Karpas-422 (cell line): Measurements from ENCODE around the gene UBASH3B. TPM values are rescaled to one million over a fixed set of nuclear protein-coding genes. Genes with fewer than 3 reads are reported as not detected.
A peak's percentile ranks its signal among the peaks of the same experiment; 100 is the strongest.

ENCODE experiments used
- DNase-seq: peaks from one replicate; pipeline ENCODE4 v3.0.0-alpha.2; 2015
- H2AFZ ChIP-seq: fragments of 200-600 bp; sonication (generic); 2 replicates; pipeline ENCODE4 v1.6.1; 2014; ENCODE audit warnings: antibody characterized with exemption, low read length, mixed read lengths
- H3K27ac ChIP-seq: fragments of 200-600 bp; sonication (generic); 2 replicates; pipeline ENCODE4 v1.5.1; 2014; ENCODE audit warnings: mild to moderate bottlenecking, low read length, moderate library complexity
- H3K27me3 ChIP-seq: fragments of 200-600 bp; sonication (generic); 2 replicates; pipeline ENCODE4 v1.6.1; 2014; ENCODE audit warnings: low read length, mixed read lengths
- H3K36me3 ChIP-seq: fragments of 200-600 bp; sonication (generic); 2 replicates; pipeline ENCODE4 v1.6.1; 2014; ENCODE audit warnings: low read length, mixed read lengths; ENCODE audit not compliant: insufficient read depth
- H3K4me1 ChIP-seq: fragments of 200-600 bp; sonication (generic); 2 replicates; pipeline ENCODE4 v1.6.1; 2014; ENCODE audit warnings: mild to moderate bottlenecking, low read length, mixed read lengths
- H3K4me2 ChIP-seq: fragments of 200-600 bp; sonication (generic); 2 replicates; pipeline ENCODE4 v1.6.1; 2014; ENCODE audit warnings: low read length, low read depth, mild to moderate bottlenecking; ENCODE audit not compliant: poor library complexity, severe bottlenecking
- H3K4me3 ChIP-seq: fragments of 200-600 bp; sonication (generic); 2 replicates; pipeline ENCODE4 v1.5.1; 2014; ENCODE audit warnings: mild to moderate bottlenecking, antibody characterized with exemption, low read length, mixed read lengths
- H3K79me2 ChIP-seq: fragments of 200-600 bp; sonication (generic); 2 replicates; pipeline ENCODE4 v1.6.1; 2014; ENCODE audit warnings: mild to moderate bottlenecking, low read length, mixed read lengths
- H3K9ac ChIP-seq: fragments of 200-600 bp; sonication (generic); 2 replicates; pipeline ENCODE4 v1.6.0; 2014; ENCODE audit warnings: low read length
- H3K9me2 ChIP-seq: fragments of 200-600 bp; sonication (generic), shearing (Covaris generic); replicated peaks from 2 replicates; pipeline ENCODE4 v1.6.0; 2014; ENCODE audit warnings: mild to moderate bottlenecking, low read length, moderate library complexity; ENCODE audit not compliant: insufficient read depth
- H3K9me3 ChIP-seq: fragments of 300-700, 200-600 bp; sonication (generic); 2 replicates; pipeline ENCODE4 v1.6.1; 2014; ENCODE audit warnings: low read length, mixed read lengths
- H4K20me1 ChIP-seq: fragments of 200-600 bp; sonication (generic); 2 replicates; pipeline ENCODE4 v1.6.1; 2014; ENCODE audit warnings: mild to moderate bottlenecking, antibody characterized with exemption, low read length, low read depth; ENCODE audit not compliant: insufficient read depth
- total RNA-seq: library from RNA; depleted of rRNA; stranded (reverse); fragments of >200 nt; shearing (Covaris generic); gene quantifications from 2 replicates; pipeline ENCODE4 v1.2.3, GENCODE V29; 2014; ENCODE audit warnings: low replicate concordance

UBASH3B gene
- total RNA-seq, 1 experiment from 2014 or later, result 9.0 TPM

GRCh38 chr11:122747351-122747781 is 91.8 kb downstream of the UBASH3B start:
- Histone ChIP-seq H3K9me3 (no peaks in the 10 kb centered on the region), H3K4me1 (peaks cover 63% of the 10 kb centered on the region), H2AFZ (no peak overlapping the region), H3K27me3 (no peaks in the 10 kb centered on the region), H3K27ac (no peak overlapping the region), H4K20me1 (no peaks in the 10 kb centered on the region), H3K9me2 (no peaks in the 10 kb centered on the region), H3K9ac (no peak overlapping the region), H3K79me2 (no peaks in the 10 kb centered on the region), H3K36me3 (no peaks in the 10 kb centered on the region), H3K4me3 (no peak overlapping the region), H3K4me2 (no peak overlapping the region)
- DNase-seq, result no peak

DNA sequence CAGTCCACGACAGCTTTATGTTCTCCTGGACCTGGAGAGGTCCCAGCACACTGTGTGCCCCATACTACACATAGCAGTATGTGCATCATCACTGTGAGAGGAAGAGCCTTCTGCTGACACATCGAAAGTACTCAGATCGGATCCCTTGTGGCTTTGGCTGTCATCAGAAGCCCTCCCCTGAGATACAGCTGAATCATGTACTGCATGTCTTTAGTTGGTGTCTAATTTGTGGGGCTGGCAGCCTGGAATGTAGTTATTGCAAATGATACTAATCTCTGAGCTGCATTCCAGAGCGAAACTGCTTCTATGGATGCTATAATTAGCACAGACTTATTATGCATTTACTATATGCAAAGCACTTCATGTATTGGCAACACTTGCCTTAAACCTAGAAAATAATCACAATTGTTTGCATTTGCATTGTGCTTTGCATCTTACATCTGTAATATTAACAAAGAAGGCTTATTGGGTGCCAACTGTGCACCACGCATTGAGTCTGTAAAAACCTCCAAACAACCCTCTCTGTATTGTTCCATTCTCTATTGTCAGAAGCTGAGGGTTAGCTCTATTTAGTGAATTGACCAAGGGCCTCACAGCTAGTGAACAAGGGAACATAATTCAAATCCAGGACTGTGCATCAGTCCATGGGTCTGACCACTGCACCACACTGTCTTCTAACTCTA is 93.6 kb downstream of the UBASH3B start:
- H3K4me1 ChIP-seq, result peaks cover 62% of the 10 kb centered on the region
- no peak overlapping the region for H2AFZ ChIP-seq
- no peak overlapping the region for H3K9ac ChIP-seq
- no peak overlapping the region for H3K27ac ChIP-seq
- H3K27me3 ChIP-seq, result no peaks in the 10 kb centered on the region
- H3K79me2 ChIP-seq, result no peaks in the 10 kb centered on the region
- H4K20me1 ChIP-seq, result no peaks in the 10 kb centered on the region
- H3K36me3 ChIP-seq, result no peaks in the 10 kb centered on the region
- H3K4me2 ChIP-seq, result peak overlapping the region; percentile 62
- no peaks in the 10 kb centered on the region for H3K9me2 ChIP-seq
- no peaks in the 10 kb centered on the region for H3K9me3 ChIP-seq
- no peak overlapping the region for H3K4me3 ChIP-seq
- peak; percentile 83 for DNase-seq

GRCh38 chr11:122750049-122750448 is 94.5 kb downstream of the UBASH3B start:
- no peak overlapping the region for H2AFZ ChIP-seq
- H3K27me3 ChIP-seq, result no peaks in the 10 kb centered on the region
- no peak overlapping the region for H3K27ac ChIP-seq
- no peak for DNase-seq
- H3K9ac ChIP-seq, result 0 out of 2 replicates have a peak overlapping the region, but pooled peaks have one; percentile 3
- H3K9me3 ChIP-seq, result no peaks in the 10 kb centered on the region
- H3K79me2 ChIP-seq, result no peaks in the 10 kb centered on the region
- peaks cover 66% of the 10 kb centered on the region for H3K4me1 ChIP-seq
- no peak overlapping the region for H3K4me3 ChIP-seq
- no peaks in the 10 kb centered on the region for H3K36me3 ChIP-seq
- H4K20me1 ChIP-seq, result no peaks in the 10 kb centered on the region
- H3K9me2 ChIP-seq, result no peaks in the 10 kb centered on the region
- H3K4me2 ChIP-seq, result peak overlapping the region; percentile 10

- no peaks in the 10 kb centered on the region for H3K9me2 ChIP-seq
- no peak overlapping the region for H3K27ac ChIP-seq
- H3K9ac ChIP-seq, result no peak overlapping the region
- H3K9me3 ChIP-seq, result no peaks in the 10 kb centered on the region
- no peak overlapping the region for H2AFZ ChIP-seq
- H3K36me3 ChIP-seq, result no peaks in the 10 kb centered on the region
- no peaks in the 10 kb centered on the region for H4K20me1 ChIP-seq
- no peak overlapping the region for H3K4me3 ChIP-seq
- H3K79me2 ChIP-seq, result no peaks in the 10 kb centered on the region
- DNase-seq, result no peak
- no peaks in the 10 kb centered on the region for H3K27me3 ChIP-seq
- H3K4me2 ChIP-seq, result no peak overlapping the region
- H3K4me1 ChIP-seq, result peaks cover 69% of the 10 kb centered on the region
These were observed 96.0 kb downstream of the UBASH3B start for GRCh38 chr11:122751292-122752070.

GRCh38 chr11:122754028-122754427 is 98.5 kb downstream of the UBASH3B start:
- H3K4me1 ChIP-seq, result peaks cover 51% of the 10 kb centered on the region
- H3K9me3 ChIP-seq, result no peaks in the 10 kb centered on the region
- H3K27ac ChIP-seq, result no peak overlapping the region
- H3K9me2 ChIP-seq, result no peaks in the 10 kb centered on the region
- H3K79me2 ChIP-seq, result no peaks in the 10 kb centered on the region
- H3K36me3 ChIP-seq, result no peaks in the 10 kb centered on the region
- DNase-seq, result no peak
- no peaks in the 10 kb centered on the region for H4K20me1 ChIP-seq
- H3K9ac ChIP-seq, result no peak overlapping the region
- H3K4me3 ChIP-seq, result no peak overlapping the region
- H3K27me3 ChIP-seq, result no peaks in the 10 kb centered on the region
- no peak overlapping the region for H3K4me2 ChIP-seq
- no peak overlapping the region for H2AFZ ChIP-seq

DNA sequence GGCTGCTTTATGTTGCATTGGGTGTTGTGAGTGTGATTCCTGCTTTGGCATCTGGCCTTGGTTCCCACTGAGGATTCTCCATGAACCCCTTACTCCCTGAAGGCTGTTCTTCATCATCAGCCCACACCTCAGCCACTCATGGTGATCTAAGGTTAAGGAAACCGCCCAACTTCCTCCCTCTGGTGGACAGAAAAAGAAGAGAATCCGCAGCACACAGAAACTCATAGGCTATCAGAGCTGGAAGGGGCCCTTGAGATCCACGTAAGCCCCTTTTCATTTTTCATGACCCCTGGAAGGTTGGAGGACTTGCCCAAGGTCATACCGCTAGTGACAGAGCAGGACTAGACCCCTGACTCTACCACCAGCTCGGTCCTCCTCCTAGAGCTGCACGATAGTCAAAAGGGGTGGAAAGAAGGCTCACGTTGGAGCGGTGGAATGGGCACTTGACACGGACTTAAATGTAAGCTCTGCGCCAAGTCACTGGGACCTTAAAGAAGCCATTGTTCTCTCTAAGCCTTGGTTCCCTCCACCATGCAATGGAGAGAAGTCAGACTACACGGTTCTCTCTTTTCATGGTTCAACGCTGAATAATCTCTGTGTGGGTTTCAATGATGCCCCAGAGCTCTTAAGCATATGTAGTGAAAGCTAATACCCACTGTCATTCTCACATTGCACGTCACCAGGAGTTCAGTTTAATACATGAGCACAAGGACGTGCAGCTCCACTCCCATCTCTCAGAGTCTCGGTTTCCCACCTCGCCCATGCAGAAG is 99.2 kb downstream of the UBASH3B start:
- no peak overlapping the region for H3K4me3 ChIP-seq
- no peak overlapping the region for H3K9ac ChIP-seq
- no peak overlapping the region for H3K4me2 ChIP-seq
- H3K36me3 ChIP-seq, result no peaks in the 10 kb centered on the region
- no peaks in the 10 kb centered on the region for H4K20me1 ChIP-seq
- DNase-seq, result peak; percentile 78
- no peaks in the 10 kb centered on the region for H3K27me3 ChIP-seq
- H3K27ac ChIP-seq, result no peak overlapping the region
- no peak overlapping the region for H2AFZ ChIP-seq
- no peaks in the 10 kb centered on the region for H3K9me2 ChIP-seq
- no peaks in the 10 kb centered on the region for H3K79me2 ChIP-seq
- H3K4me1 ChIP-seq, result peaks cover 45% of the 10 kb centered on the region
- no peaks in the 10 kb centered on the region for H3K9me3 ChIP-seq

DNA sequence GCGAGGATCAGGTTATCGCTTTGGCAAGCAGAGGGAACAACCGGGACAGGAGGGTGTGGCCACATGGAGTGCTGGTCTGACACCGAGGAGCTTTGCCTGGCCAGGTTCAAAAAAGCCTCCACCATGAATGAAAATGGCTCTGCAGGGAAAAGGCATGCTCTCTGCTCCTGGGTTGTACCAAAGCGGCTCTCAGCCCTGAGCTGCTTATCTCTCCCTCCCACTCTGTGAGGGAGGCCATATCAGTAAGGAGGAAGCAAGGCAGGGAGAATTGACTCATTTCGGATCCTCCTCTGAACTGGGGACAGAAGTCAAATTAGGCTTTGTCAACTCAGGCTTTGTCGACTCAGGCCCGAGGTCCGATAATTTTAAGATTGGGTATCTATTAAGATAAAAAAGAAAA is 99.9 kb downstream of the UBASH3B start:
- Histone ChIP-seq H3K36me3 (no peaks in the 10 kb centered on the region), H3K9me3 (no peaks in the 10 kb centered on the region), H3K4me3 (no peak overlapping the region), H3K4me1 (peaks cover 38% of the 10 kb centered on the region), H3K9me2 (no peaks in the 10 kb centered on the region), H4K20me1 (no peaks in the 10 kb centered on the region), H3K79me2 (no peaks in the 10 kb centered on the region), H2AFZ (no peak overlapping the region), H3K27ac (peak overlapping the region; percentile 73), H3K9ac (no peak overlapping the region), H3K27me3 (no peaks in the 10 kb centered on the region), H3K4me2 (peak overlapping the region; percentile 37)
- no peak for DNase-seq

- Histone ChIP-seq H3K9me2 (no peaks in the 10 kb centered on the region), H3K9me3 (no peaks in the 10 kb centered on the region), H3K36me3 (no peaks in the 10 kb centered on the region), H3K27me3 (no peaks in the 10 kb centered on the region), H3K27ac (peak overlapping the region; percentile 73), H3K4me3 (no peak overlapping the region), H3K4me2 (peak overlapping the region; percentile 37), H3K79me2 (no peaks in the 10 kb centered on the region), H2AFZ (no peak overlapping the region), H3K9ac (peak overlapping the region; percentile 37), H3K4me1 (peaks cover 33% of the 10 kb centered on the region), H4K20me1 (no peaks in the 10 kb centered on the region)
- DNase-seq, result no peak
These were observed 100.4 kb downstream of the UBASH3B start for GRCh38 chr11:122755941-122756340.
